Aorta (tissue), 5 donors: ENCODE data around the gene TMEM232. TPM values are rescaled to one million over a fixed set of nuclear protein-coding genes. Genes with fewer than 3 reads are reported as not detected.
A peak's percentile ranks its signal among the peaks of the same experiment; 100 is the strongest.
"Not testable (repeated sequence)": the region's sequence is repeated elsewhere in the genome, so short reads cannot be mapped to it uniquely, and the experiment has no call there.

Experiments
- ATAC-seq: fragments of 200-7000 bp; cut with Tn5 transposase; one replicate; pipeline ENCODE4 v1.9.1; 2022; ENCODE audit warnings: moderate library complexity; ENCODE audit not compliant: low FRiP score
- DNase-seq, 2 donors: peaks; one replicate each; pipeline ENCODE4 v3.0.0-alpha.2; 2020
- H3K27ac ChIP-seq, 2 donors: one replicate each; pipeline ENCODE4 v1.5.1; 2013; ENCODE audit warnings: low read length in 2 of 2, mild to moderate bottlenecking in 2 of 2, moderate library complexity in 2 of 2, control low read depth in 1 of 2, inconsistent platforms in 1 of 2, low read depth in 1 of 2
- H3K27me3 ChIP-seq, 2 donors: one replicate each; pipeline ENCODE4 v1.6.1; 2013; ENCODE audit warnings: control low read depth in 1 of 2, low read length in 1 of 2, mild to moderate bottlenecking in 1 of 2, moderate library complexity in 1 of 2; ENCODE audit not compliant: insufficient read depth in 2 of 2, control insufficient read depth in 1 of 2
- H3K36me3 ChIP-seq, 2 donors: one replicate each; pipeline ENCODE4 v1.6.1; 2013; ENCODE audit warnings: control low read depth in 1 of 2, low read length in 1 of 2, mild to moderate bottlenecking in 1 of 2; ENCODE audit not compliant: insufficient read depth in 2 of 2, control insufficient read depth in 1 of 2
- H3K4me1 ChIP-seq, 2 donors: one replicate each; pipeline ENCODE4 v1.6.1; 2013; ENCODE audit warnings: low read length in 2 of 2, control low read depth in 1 of 2, mild to moderate bottlenecking in 1 of 2, moderate library complexity in 1 of 2; ENCODE audit not compliant: insufficient read depth in 2 of 2, control insufficient read depth in 1 of 2
- H3K4me3 ChIP-seq, 2 donors: one replicate each; pipeline ENCODE4 v1.5.1; 2013; ENCODE audit warnings: low read length in 2 of 2, control low read depth in 1 of 2, mild to moderate bottlenecking in 1 of 2
- H3K9me3 ChIP-seq: one replicate; pipeline ENCODE4 v1.6.1; 2013; ENCODE audit warnings: mild to moderate bottlenecking, low read length; ENCODE audit not compliant: control insufficient read depth
- WGBS, 2 donors: extraction: QIAGEN DNeasy Blood & Tissue Kit; methylation state at CpG; one replicate each; pipeline ENCODE4 v1.1.7; 2013; 5-methylcytosine and 5-hydroxymethylcytosine counted together
- intact Hi-C, 2 donors: fragments of 100-400 bp; cut with DNase I; formaldehyde crosslinking; loops; one replicate each; pipeline versions ENCODE4 v1.14.2 to v1.15.0; 2022
- polyA plus RNA-seq, 2 donors: library from polyadenylated mRNA; stranded (reverse); fragments of 200-250 nt; gene quantifications; one replicate each; pipeline ENCODE4 v1.2.3, GENCODE V29; 2013
- total RNA-seq, 2 donors: library from RNA; stranded (reverse); fragmentation: NEBNext Ultra II Directional; extraction: Animal tissue kit (Norgen Biotek cat#: 25700); gene quantifications; one replicate each; pipeline ENCODE4 v1.2.1, GENCODE V29; 2021
- donor health status: healthy with polysubstance abuse.
- donor health status: Bipolar disorder and iron deficiency.
- donor health status: DM: no; HTN: no; CAD: no.
- donor health status: DM: no; HTN: no; CAD: no.
- donor health status: DM: yes; HTN: yes; CAD: no.

The TMEM232 gene
- total and polyA plus RNA-seq, 4 donors, result 1.7 to 4.9 (median 2.1) TPM

GRCh38 chr5:110536120-110537115, 190.1 kb downstream of the TMEM232 start:
- no peak overlapping the region for H3K27ac ChIP-seq
- DNase-seq, result peak in 1 of 2 donors; percentile 63
- 35 to 40% methylated on average over 6 of the region's 6 CpGs for WGBS, 2 donors
- intact Hi-C loops, result no loop called here
- H3K9me3 ChIP-seq, result no peaks in the 10 kb centered on the region
- no peaks in the 10 kb centered on the region for H3K4me1 ChIP-seq
- ATAC-seq, result peak; percentile 44
- H3K27me3 ChIP-seq, result no peaks in the 10 kb centered on the region
- H3K36me3 ChIP-seq, result no peaks in the 10 kb centered on the region
- no peak overlapping the region for H3K4me3 ChIP-seq

GRCh38 chr5:110535146-110535545, 191.3 kb downstream of the TMEM232 start:
- H3K9me3 ChIP-seq, ATAC-seq, H3K27ac ChIP-seq, H3K4me3 ChIP-seq, intact Hi-C loops, H3K4me1 ChIP-seq, H3K36me3 ChIP-seq, H3K27me3 ChIP-seq, DNase-seq: not testable (repeated sequence)
- WGBS, 2 donors, result 94 to 95% methylated on average over 7 of the region's 7 CpGs

- Histone ChIP-seq H3K27ac (no peak overlapping the region), H3K27me3 (no peaks in the 10 kb centered on the region), H3K4me1 (no peaks in the 10 kb centered on the region), H3K9me3 (peaks cover 1% of the 10 kb centered on the region), H3K36me3 (no peaks in the 10 kb centered on the region), H3K4me3 (no peak overlapping the region)
- no peak for ATAC-seq
- no peak for DNase-seq
- intact Hi-C loops, result no loop called here
- 100% methylated on average over 1 of the region's 1 CpG for WGBS, 2 donors
Observed at GRCh38 chr5:110525762-110526161, 200.7 kb downstream of the TMEM232 start.

GRCh38 chr5:110517396-110517795, 209.1 kb downstream of the TMEM232 start:
- no peak overlapping the region for H3K27ac ChIP-seq
- no peaks in the 10 kb centered on the region for H3K27me3 ChIP-seq
- no peak overlapping the region for H3K4me3 ChIP-seq
- H3K9me3 ChIP-seq, result peaks cover 1% of the 10 kb centered on the region
- intact Hi-C loops, result no loop called here
- no peaks in the 10 kb centered on the region for H3K4me1 ChIP-seq
- no peak for ATAC-seq
- no peak for DNase-seq
- no peaks in the 10 kb centered on the region for H3K36me3 ChIP-seq

- Histone ChIP-seq H3K36me3 (no peaks in the 10 kb centered on the region), H3K27me3 (no peaks in the 10 kb centered on the region), H3K9me3 (no peaks in the 10 kb centered on the region), H3K4me3 (no peak overlapping the region), H3K4me1 (no peaks in the 10 kb centered on the region), H3K27ac (no peak overlapping the region)
- intact Hi-C loops, result no loop called here
- DNase-seq (no peak), ATAC-seq (no peak)
- 67 to 69% methylated on average over 2 of the region's 2 CpGs for WGBS, 2 donors
Observed at GRCh38 chr5:110514030-110514429, 212.4 kb downstream of the TMEM232 start.

- 72 to 75% methylated on average over 4 of the region's 4 CpGs for WGBS, 2 donors
- no peaks in the 10 kb centered on the region for H3K36me3 ChIP-seq
Observed at GRCh38 chr5:110512266-110512665, 214.2 kb downstream of the TMEM232 start.

GRCh38 chr5:110510146-110510545, 216.3 kb downstream of the TMEM232 start:
- Histone ChIP-seq H3K4me3 (no peak overlapping the region), H3K27ac (no peak overlapping the region), H3K27me3 (no peaks in the 10 kb centered on the region), H3K9me3 (no peaks in the 10 kb centered on the region), H3K36me3 (no peaks in the 10 kb centered on the region), H3K4me1 (no peaks in the 10 kb centered on the region)
- DNase-seq, result no peak
- intact Hi-C loops, result no loop called here
- no peak for ATAC-seq

More at GRCh38 chr5:110512266-110512665, 214.2 kb downstream of the TMEM232 start:
- Histone ChIP-seq H3K4me1 (no peaks in the 10 kb centered on the region), H3K27me3 (no peaks in the 10 kb centered on the region), H3K27ac (no peak overlapping the region), H3K4me3 (no peak overlapping the region), H3K9me3 (no peaks in the 10 kb centered on the region)
- DNase-seq (no peak), ATAC-seq (no peak)
- intact Hi-C loops, result no loop called here

- DNase-seq, result no peak
- H3K36me3 ChIP-seq, result no peaks in the 10 kb centered on the region
- 18 to 23% methylated on average over 2 of the region's 2 CpGs for WGBS, 2 donors
- no peak overlapping the region for H3K4me3 ChIP-seq
- H3K9me3 ChIP-seq, result no peaks in the 10 kb centered on the region
- H3K4me1 ChIP-seq, result no peaks in the 10 kb centered on the region
- no peaks in the 10 kb centered on the region for H3K27me3 ChIP-seq
- ATAC-seq, result no peak
- no peak overlapping the region for H3K27ac ChIP-seq
- intact Hi-C loops, result no loop called here
Observed at GRCh38 chr5:110507972-110508371, 218.5 kb downstream of the TMEM232 start.

GRCh38 chr5:110506378-110506777, 220.1 kb downstream of the TMEM232 start:
- ATAC-seq, result no peak

More at GRCh38 chr5:110506378-110506777, 220.1 kb downstream of the TMEM232 start:
- no peaks in the 10 kb centered on the region for H3K4me1 ChIP-seq
- no peak overlapping the region for H3K4me3 ChIP-seq
- H3K27ac ChIP-seq, result no peak overlapping the region
- no peaks in the 10 kb centered on the region for H3K9me3 ChIP-seq
- no peak for DNase-seq
- H3K27me3 ChIP-seq, result no peaks in the 10 kb centered on the region
- no peaks in the 10 kb centered on the region for H3K36me3 ChIP-seq
- intact Hi-C loops, result no loop called here
